Heart left ventricle (tissue), 16 donors: ENCODE data around the gene LLPH. TPM values are rescaled to one million over a fixed set of nuclear protein-coding genes. Genes with fewer than 3 reads are reported as not detected.

Experiments used
- ATAC-seq, 4 donors: fragments of 200-7000 bp; cut with Tn5 transposase; one replicate each; pipeline ENCODE4 v1.9.1; 2020 to 2022; ENCODE audit warnings: moderate library complexity in 4 of 4, mild to moderate bottlenecking in 3 of 4, moderate number of reproducible peaks in 1 of 4
- DNase-seq, 5 donors: peaks; one replicate each; pipeline ENCODE4 v3.0.0-alpha.2; 2020
- H3K27ac ChIP-seq, 12 donors: fragments of 200-600 bp; sonication (generic) in 4 of 12; one replicate each; pipeline versions ENCODE4 v1.5.0 to v1.8.0; 2016 to 2022; ENCODE audit warnings: mild to moderate bottlenecking in 2 of 12
- H3K27me3 ChIP-seq, 9 donors: fragments of 200-600 bp; sonication (generic) in 2 of 9; one replicate each; pipeline versions ENCODE4 v1.5.1 to v1.8.0; 2016 to 2022; ENCODE audit warnings: mild to moderate bottlenecking in 3 of 9
- H3K36me3 ChIP-seq, 9 donors: fragments of 200-600 bp; sonication (generic) in 2 of 9; one replicate each; pipeline versions ENCODE4 v1.5.0 to v1.8.0; 2018 to 2022; ENCODE audit warnings: mild to moderate bottlenecking in 2 of 9
- H3K4me1 ChIP-seq, 12 donors: fragments of 200-600 bp; sonication (generic) in 4 of 12; one replicate each; pipeline versions ENCODE4 v1.5.0 to v1.8.0; 2016 to 2022; ENCODE audit warnings: mild to moderate bottlenecking in 3 of 12
- H3K4me3 ChIP-seq, 12 donors: fragments of 200-600 bp; sonication (generic) in 4 of 12; one replicate each; pipeline versions ENCODE4 v1.5.0 to v1.8.0; 2017 to 2022; ENCODE audit warnings: mild to moderate bottlenecking in 9 of 12, moderate library complexity in 4 of 12
- H3K9me3 ChIP-seq, 12 donors: fragments of 200-600 bp; sonication (generic) in 4 of 12; one replicate each; pipeline versions ENCODE4 v1.5.0 to v1.8.0; 2016 to 2022; ENCODE audit warnings: mild to moderate bottlenecking in 1 of 12
- POLR2A ChIP-seq, 2 donors: fragments of 450-650 bp; IDR thresholded peaks; one replicate each; pipeline ENCODE4 v1.6.1; 2017; ENCODE audit warnings: antibody characterized with exemption in 2 of 2, mild to moderate bottlenecking in 2 of 2, moderate library complexity in 2 of 2
- WGBS, 4 donors: extraction: QIAGEN DNeasy Blood & Tissue Kit in 2 of 4; methylation state at CpG; one replicate each; pipeline versions ENCODE4 v1.1.5 to v1.1.7; 2013 to 2018; 5-methylcytosine and 5-hydroxymethylcytosine counted together
- intact Hi-C, 10 donors: fragments of 100-400 bp; cut with DNase I; formaldehyde crosslinking; loops; one replicate each; pipeline versions ENCODE4 v1.11.1 to v1.14.2; 2022
- polyA plus RNA-seq, 2 donors: library from polyadenylated mRNA; stranded (reverse); fragments of 200-250 nt; gene quantifications; one replicate each; pipeline ENCODE4 v1.2.3, GENCODE V29; 2013
- total RNA-seq, 9 donors: library from RNA; depleted of rRNA in 2 of 9; stranded (reverse); fragments of >200 nt in 2 of 9; fragmentation: NEBNext Ultra II Directional in 3 of 9; extraction: Animal tissue kit (Norgen Biotek cat#: 25700) in 3 of 9; gene quantifications; one replicate each; pipeline versions ENCODE4 v1.1.0 to v1.2.4, GENCODE V29; 2016 to 2023
- TF ChIP-seq, protein P1 (sequence below), 12 donors: fragments of 200-600 bp; sonication (generic) in 4 of 12; IDR thresholded peaks; one replicate each; pipeline versions ENCODE4 v1.5.0 to v1.8.0; 2018 to 2022; ENCODE audit warnings: antibody characterized with exemption in 12 of 12, mild to moderate bottlenecking in 5 of 12
- donor health status: ischemic (EF 13 %, LVEDD 7.1; RV severe dilation, severe dysfunction).
- donor health status: healthy with polysubstance abuse.
- donor health status: DM: no; HTN: yes; CAD: no.
- donor health status: DM: no; HTN: no; CAD: no.
- donor health status: ischemic (EF 25% LVEDD 6.9; RV normal size, moderate dysfunction).
- donor health status: ischemic (EF 25% LVEDD 5.7; RV mildly dilated, moderate dysfunction).
- donor health status: healthy.
- donor health status: DM: yes; HTN: yes; CAD: no.
- donor health status: ischemic (EF 35%, LVEDD 5.7; RV mildly dilated, moderate dysfunction).
- donor health status: nonischemic (EF 11% LVEDD 7.7; RV severe dilation, severe dysfunction).
- donor health status: DM: yes; HTN: yes; CAD: no.
- donor health status: PGD.
- donor health status: ischemic (EF 29% LVEDD 5.4; RV normal size, mild dysfunction).
- donor health status: nonischemic (EF 23%, LVEDD 6.1; RV moderate dilation, normal function).

The LLPH gene
- total and polyA plus RNA-seq, 11 donors: 5.0 to 49.1 (median 18.3) TPM

DNA sequence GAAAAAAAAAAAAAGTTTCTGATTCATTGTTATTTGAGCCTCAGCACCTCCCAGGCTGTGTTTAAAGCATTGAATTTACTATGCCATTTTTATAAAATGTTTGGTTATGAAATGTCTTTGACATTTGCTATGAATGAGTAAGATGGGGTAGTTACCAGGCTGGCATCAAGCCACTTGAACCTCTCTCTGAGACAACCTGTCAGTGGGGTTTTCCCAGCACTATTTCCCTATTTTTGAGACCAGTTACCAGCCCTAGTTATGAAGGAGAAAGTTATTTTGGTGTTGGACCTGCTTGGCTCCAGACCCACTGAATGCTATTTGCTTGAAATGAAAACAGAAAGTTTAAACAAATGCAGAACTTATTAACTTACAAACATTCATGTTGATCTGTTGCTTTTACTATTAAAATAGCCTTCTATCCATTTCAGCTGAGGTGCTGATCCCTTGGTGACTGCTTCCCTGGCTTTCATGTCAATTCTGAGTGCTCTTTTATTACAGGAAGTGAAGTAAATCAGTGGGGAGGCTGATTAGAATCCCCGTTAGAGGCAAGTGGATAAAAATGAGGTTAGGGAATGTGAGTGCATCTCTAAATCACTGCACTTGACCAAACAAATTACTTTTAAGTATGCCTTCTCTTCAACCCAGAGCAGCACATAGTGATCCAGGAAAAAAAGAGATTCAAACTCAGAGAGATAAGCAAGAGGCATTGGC, 37.8 kb downstream of the LLPH start:
- 0 to 4% (median 0%) methylated on average over 1 of the region's 1 CpG for WGBS, 4 donors
- peaks cover 0 to 11% (median 0%) of the 10 kb centered on the region in 12 donors for H3K4me1 ChIP-seq
- intact Hi-C loops: loop anchor here in 2 of 10 donors (5.0 kb wide), 2 partner anchors 1200 to 1205 kb away; no protein-coding TSS in a partner anchor

DNA sequence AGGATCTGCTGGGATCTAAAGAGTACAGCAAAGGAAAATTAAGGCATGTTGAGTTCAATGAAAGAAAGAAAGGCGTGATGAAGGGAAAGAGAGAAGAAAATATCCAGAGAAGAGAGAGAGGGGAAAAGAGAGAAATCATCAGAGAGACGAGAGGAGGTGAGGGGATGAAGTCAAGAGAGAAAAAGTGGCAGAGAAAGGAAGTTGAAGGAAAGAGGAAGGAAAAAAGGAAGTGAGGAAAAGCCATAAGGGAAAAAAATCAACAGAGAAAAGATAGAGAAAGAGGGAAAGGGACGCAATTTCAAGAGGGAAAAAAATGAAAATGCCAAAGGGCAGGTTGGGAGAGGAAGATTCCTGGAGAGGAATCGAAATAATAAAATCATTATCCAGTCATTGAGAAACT, 40.4 kb downstream of the LLPH start:
- ATAC-seq (no peak), DNase-seq (no peak)
- Histone ChIP-seq H3K9me3 (no peaks in the 10 kb centered on the region), H3K4me3 (no peak overlapping the region), H3K27ac (no peak overlapping the region), H3K4me1 (peaks cover 0 to 11% (median 0%) of the 10 kb centered on the region in 12 donors), H3K36me3 (no peaks in the 10 kb centered on the region), H3K27me3 (peaks cover 0 to 4% (median 0%) of the 10 kb centered on the region in 9 donors)
- no peak for TF ChIP-seq POLR2A (IDR thresholded peaks at IDR 0.05)
- intact Hi-C loops: loop anchor here in 2 of 10 donors (5.0 kb wide), 2 partner anchors 1198 to 1203 kb away; no protein-coding TSS in a partner anchor
- WGBS, 4 donors: 68 to 83% (median 78%) methylated on average over 4 of the region's 4 CpGs

More for the DNA sequence above, 37.8 kb downstream of the LLPH start:
- Histone ChIP-seq H3K9me3 (peaks cover 0 to 3% (median 0%) of the 10 kb centered on the region in 12 donors), H3K4me3 (no peak overlapping the region), H3K27me3 (no peaks in the 10 kb centered on the region), H3K36me3 (no peaks in the 10 kb centered on the region), H3K27ac (no peak overlapping the region)
- ATAC-seq (no peak), DNase-seq (no peak)
- no peak for TF ChIP-seq POLR2A (IDR thresholded peaks at IDR 0.05)
- TF ChIP-seq, protein P1, sequence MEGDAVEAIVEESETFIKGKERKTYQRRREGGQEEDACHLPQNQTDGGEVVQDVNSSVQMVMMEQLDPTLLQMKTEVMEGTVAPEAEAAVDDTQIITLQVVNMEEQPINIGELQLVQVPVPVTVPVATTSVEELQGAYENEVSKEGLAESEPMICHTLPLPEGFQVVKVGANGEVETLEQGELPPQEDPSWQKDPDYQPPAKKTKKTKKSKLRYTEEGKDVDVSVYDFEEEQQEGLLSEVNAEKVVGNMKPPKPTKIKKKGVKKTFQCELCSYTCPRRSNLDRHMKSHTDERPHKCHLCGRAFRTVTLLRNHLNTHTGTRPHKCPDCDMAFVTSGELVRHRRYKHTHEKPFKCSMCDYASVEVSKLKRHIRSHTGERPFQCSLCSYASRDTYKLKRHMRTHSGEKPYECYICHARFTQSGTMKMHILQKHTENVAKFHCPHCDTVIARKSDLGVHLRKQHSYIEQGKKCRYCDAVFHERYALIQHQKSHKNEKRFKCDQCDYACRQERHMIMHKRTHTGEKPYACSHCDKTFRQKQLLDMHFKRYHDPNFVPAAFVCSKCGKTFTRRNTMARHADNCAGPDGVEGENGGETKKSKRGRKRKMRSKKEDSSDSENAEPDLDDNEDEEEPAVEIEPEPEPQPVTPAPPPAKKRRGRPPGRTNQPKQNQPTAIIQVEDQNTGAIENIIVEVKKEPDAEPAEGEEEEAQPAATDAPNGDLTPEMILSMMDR (IDR thresholded peaks at IDR 0.05): no peak

DNA sequence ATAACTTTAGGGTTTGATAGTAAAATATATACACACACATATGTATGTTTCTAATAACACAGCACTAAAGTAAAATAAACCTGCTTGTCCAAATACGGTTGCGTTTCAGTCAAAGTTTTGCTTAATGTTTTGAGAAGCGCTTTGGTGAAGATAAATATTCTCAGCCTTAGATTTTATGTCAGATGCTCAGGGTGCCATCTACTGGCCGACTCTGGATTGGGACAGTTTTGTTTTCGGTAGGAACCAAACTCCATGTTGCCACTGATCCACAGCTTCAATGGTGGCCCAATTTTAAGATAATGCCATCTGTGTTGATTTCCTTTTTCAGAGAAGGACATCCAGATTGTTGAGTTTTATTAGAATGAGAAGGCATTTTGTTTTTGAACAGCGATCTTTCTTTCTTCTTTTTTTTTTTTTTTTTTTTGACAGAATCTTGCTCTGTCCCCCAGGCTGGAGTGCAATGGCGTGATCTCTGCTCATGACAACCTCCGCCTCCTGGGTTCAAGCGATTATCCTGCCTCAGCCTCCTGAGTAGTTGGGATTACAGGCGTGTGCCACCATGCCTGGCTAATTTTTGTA, 43.1 kb downstream of the LLPH start:
- peaks cover 0 to 4% (median 0%) of the 10 kb centered on the region in 9 donors for H3K27me3 ChIP-seq
- peaks cover 0 to 2% (median 0%) of the 10 kb centered on the region in 12 donors for H3K4me1 ChIP-seq
- no peak overlapping the region for H3K4me3 ChIP-seq
- DNase-seq (peak; percentile 38 to 64 (median 45)), ATAC-seq (peak in 3 of 4 donors; percentile 45 to 69 (median 62))
- intact Hi-C loops: loop anchor here (1.0 to 10.0 kb wide), 16 partner anchors 93 to 1197 kb away; partner anchors contain the start of gene HMGA2 (in 1 of the 10)
- 28 to 34% (median 32%) methylated on average over 10 of the region's 10 CpGs for WGBS, 4 donors
- no peaks in the 10 kb centered on the region for H3K36me3 ChIP-seq
- H3K9me3 ChIP-seq: peaks cover 0 to 17% (median 3%) of the 10 kb centered on the region in 12 donors
- no peak overlapping the region for H3K27ac ChIP-seq
- no peak for TF ChIP-seq POLR2A (IDR thresholded peaks at IDR 0.05)
- TF ChIP-seq, protein P1 (IDR thresholded peaks at IDR 0.05): peak; percentile 56 to 85 (median 77)

DNA sequence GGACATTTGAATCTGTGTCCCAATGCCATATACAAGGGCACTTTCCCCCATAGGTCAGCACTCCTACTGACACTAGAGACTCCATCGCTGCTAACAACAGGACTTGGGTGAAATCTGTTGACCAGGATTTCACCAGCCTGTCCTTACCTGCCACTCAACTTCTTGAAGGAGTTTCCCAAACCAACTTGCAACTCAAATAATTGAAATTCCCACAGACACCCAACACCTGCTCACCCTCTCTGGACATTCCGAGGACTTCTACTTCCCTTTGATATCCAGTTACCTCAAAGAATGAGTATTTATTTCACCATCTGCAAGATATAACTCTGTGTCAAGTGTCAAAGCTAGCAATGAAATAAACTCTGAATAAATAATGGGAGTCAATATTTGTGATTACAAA, 44.6 kb downstream of the LLPH start:
- TF ChIP-seq, protein P1 (IDR thresholded peaks at IDR 0.05): no peak
- TF ChIP-seq POLR2A (IDR thresholded peaks at IDR 0.05): no peak
- WGBS, 4 donors: 83 to 92% (median 85%) methylated on average over 2 of the region's 2 CpGs

More for the DNA sequence above, 44.6 kb downstream of the LLPH start:
- no peaks in the 10 kb centered on the region for H3K4me1 ChIP-seq
- no peak for DNase-seq
- intact Hi-C loops: loop anchor here (2.0 to 10.0 kb wide), 15 partner anchors 91 to 1195 kb away; partner anchors contain the start of gene HMGA2 (in 1 of the 10)
- H3K27ac ChIP-seq: no peak overlapping the region
- no peak overlapping the region for H3K4me3 ChIP-seq
- H3K36me3 ChIP-seq: no peaks in the 10 kb centered on the region
- ATAC-seq: no peak
- H3K9me3 ChIP-seq: peaks cover 0 to 17% (median 3%) of the 10 kb centered on the region in 12 donors
- peaks cover 0 to 4% (median 0%) of the 10 kb centered on the region in 9 donors for H3K27me3 ChIP-seq
